HEK293 (cell line): ENCODE results near the gene PHEX.

Source experiments
- CTCF ChIA-PET: fragments of 350-600 bp; formaldehyde crosslinking; extraction: SDS; loops from one replicate; lab custom pipeline; 2021; ENCODE audit warnings: antibody characterized with exemption; lab: Yijun Ruan, JAX
- POLR2A ChIA-PET: fragments of 300-600 bp; formaldehyde crosslinking; extraction: SDS; loops from one replicate; lab custom pipeline; 2020; ENCODE audit warnings: antibody characterized with exemption, inconsistent platforms; lab: Yijun Ruan, JAX
- H3K27ac ChIP-seq: fragments of 200-500 bp; sonication (Bioruptor generic); 2 replicates; pipeline ENCODE4 v1.5.1; 2014; ENCODE audit warnings: low read depth, low read length, control low read depth, inconsistent platforms; ENCODE audit errors: extremely low read depth
- H3K36me3 ChIP-seq, 2 experiments: fragments of 200-500 bp in 1 of 2; sonication (Bioruptor generic) in 1 of 2; 1 replicate in 1 of 2; 2 replicates in 1 of 2; pipeline ENCODE4 v1.5.1; 2014 to 2017; ENCODE audit warnings: inconsistent platforms in 2 of 2, low read length in 2 of 2; ENCODE audit not compliant: control insufficient read depth in 2 of 2, insufficient read depth in 1 of 2
- H3K4me1 ChIP-seq: fragments of 200-500 bp; sonication (Bioruptor generic); 2 replicates; pipeline ENCODE4 v1.5.1; 2014; ENCODE audit warnings: mild to moderate bottlenecking, low read length, inconsistent platforms; ENCODE audit not compliant: control insufficient read depth, insufficient read depth
- H3K4me3 ChIP-seq: 2 replicates; pipeline ENCODE4 v1.5.1; 2011; ENCODE audit warnings: low read depth, mild to moderate bottlenecking, control low read depth, low read length, moderate library complexity
- H3K9me3 ChIP-seq: fragments of 200-500 bp; sonication (Bioruptor generic); 2 replicates; pipeline ENCODE4 v1.5.1; 2014; ENCODE audit warnings: low read depth, low read length, inconsistent platforms; ENCODE audit not compliant: control insufficient read depth, insufficient read depth
- AEBP2 ChIP-seq: fragments of 450-650 bp; formaldehyde crosslinking; IDR thresholded peaks from 2 replicates; pipeline ENCODE4 v1.5.1; 2016; ENCODE audit warnings: missing biosample characterization, missing genetic modification characterization, borderline replicate concordance
- FEZF1 ChIP-seq: fragments of 450-650 bp; formaldehyde crosslinking; IDR thresholded peaks from 2 replicates; pipeline ENCODE4 v1.5.1; 2016; ENCODE audit warnings: missing biosample characterization, missing genetic modification characterization
- HOXA7 ChIP-seq: sonication (generic); formaldehyde crosslinking; IDR thresholded peaks from 2 replicates; pipeline ENCODE4 v1.8.1; 2022; ENCODE audit warnings: missing genetic modification reagents, borderline replicate concordance
- KLF8 ChIP-seq: fragments of 450-650 bp; formaldehyde crosslinking; IDR thresholded peaks from 2 replicates; pipeline ENCODE4 v1.5.1; 2016; ENCODE audit warnings: missing biosample characterization, missing genetic modification characterization
- MEIS1 ChIP-seq: sonication (generic); formaldehyde crosslinking; IDR thresholded peaks from 2 replicates; pipeline ENCODE4 v1.8.1; 2022; ENCODE audit warnings: missing genetic modification reagents, mild to moderate bottlenecking, borderline replicate concordance
- OSR2 ChIP-seq: fragments of 450-650 bp; formaldehyde crosslinking; IDR thresholded peaks from 2 replicates; pipeline ENCODE4 v1.5.1; 2016; ENCODE audit warnings: missing biosample characterization, missing genetic modification characterization
- TRIM28 ChIP-seq: IDR thresholded peaks from 2 replicates; pipeline ENCODE4 v1.6.1; 2011; ENCODE audit warnings: low read length, control low read depth, borderline replicate concordance
- TSHZ1 ChIP-seq: fragments of 450-650 bp; formaldehyde crosslinking; IDR thresholded peaks from 2 replicates; pipeline ENCODE4 v1.5.1; 2016; ENCODE audit warnings: missing biosample characterization, missing genetic modification characterization, borderline replicate concordance
- ZBTB10 ChIP-seq: fragments of 450-650 bp; formaldehyde crosslinking; IDR thresholded peaks from 2 replicates; pipeline ENCODE4 v1.5.1; 2016; ENCODE audit warnings: missing biosample characterization, missing genetic modification characterization
- ZBTB7A ChIP-seq: fragments of 450-650 bp; formaldehyde crosslinking; IDR thresholded peaks from 2 replicates; pipeline ENCODE4 v1.5.1; 2016; ENCODE audit warnings: low read depth, missing biosample characterization, missing genetic modification characterization
- ZNF324 ChIP-seq: fragments of 450-650 bp; formaldehyde crosslinking; IDR thresholded peaks from 2 replicates; pipeline ENCODE4 v1.5.1; 2016; ENCODE audit warnings: missing biosample characterization, missing genetic modification characterization
- ZNF529 ChIP-seq: fragments of 450-650 bp; formaldehyde crosslinking; IDR thresholded peaks from 2 replicates; pipeline ENCODE4 v1.5.1; 2017; ENCODE audit warnings: missing genetic modification characterization, missing biosample characterization; ENCODE audit not compliant: insufficient replicate concordance
- ZNF530 ChIP-seq: fragments of 450-650 bp; formaldehyde crosslinking; IDR thresholded peaks from 2 replicates; pipeline ENCODE4 v1.5.1; 2016; ENCODE audit warnings: low read depth, missing biosample characterization, missing genetic modification characterization
- ZNF585B ChIP-seq: fragments of 450-650 bp; formaldehyde crosslinking; IDR thresholded peaks from 2 replicates; pipeline ENCODE4 v1.5.1; 2016; ENCODE audit warnings: missing biosample characterization, missing genetic modification characterization
- ZNF600 ChIP-seq: fragments of 450-650 bp; formaldehyde crosslinking; IDR thresholded peaks from 2 replicates; pipeline ENCODE4 v1.5.1; 2016; ENCODE audit warnings: missing biosample characterization, missing genetic modification characterization
- ZNF626 ChIP-seq: fragments of 450-650 bp; sonication (Bioruptor Pico); formaldehyde crosslinking; IDR thresholded peaks from 2 replicates; pipeline ENCODE4 v1.5.1; 2018; ENCODE audit warnings: missing biosample characterization, missing genetic modification characterization, inconsistent platforms
- ZNF629 ChIP-seq: fragments of 450-650 bp; formaldehyde crosslinking; IDR thresholded peaks from 2 replicates; pipeline ENCODE4 v1.5.1; 2017; ENCODE audit warnings: missing biosample characterization, missing genetic modification characterization
- ZNF660 ChIP-seq: fragments of 450-650 bp; IDR thresholded peaks from 2 replicates; pipeline ENCODE4 v1.5.1; 2018; ENCODE audit warnings: missing biosample characterization, mild to moderate bottlenecking, missing genetic modification characterization
- ZNF792 ChIP-seq: fragments of 450-650 bp; formaldehyde crosslinking; IDR thresholded peaks from 2 replicates; pipeline ENCODE4 v1.5.1; 2016; ENCODE audit warnings: missing biosample characterization, missing genetic modification characterization
- ZSCAN16 ChIP-seq: fragments of 450-650 bp; formaldehyde crosslinking; IDR thresholded peaks from 2 replicates; pipeline ENCODE4 v1.5.1; 2016; ENCODE audit warnings: missing biosample characterization, missing genetic modification characterization
- ZXDB ChIP-seq: fragments of 450-650 bp; formaldehyde crosslinking; IDR thresholded peaks from 2 replicates; pipeline ENCODE4 v1.5.1; 2016; ENCODE audit warnings: missing biosample characterization, missing genetic modification characterization
- TF ChIP-seq, protein P1 (sequence below): fragments of 450-650 bp; formaldehyde crosslinking; IDR thresholded peaks from 2 replicates; pipeline ENCODE4 v1.5.1; 2016; ENCODE audit warnings: missing biosample characterization, missing genetic modification characterization

PHEX gene

GRCh38 chrX:22095856-22096255, 63.7 kb downstream of the PHEX start:
- POLR2A ChIA-PET: no interaction called here
- no peak for TF ChIP-seq ZXDB (tag by site-specific recombination)
- TF ChIP-seq ZBTB7A (tag by site-specific recombination): no peak
- TF ChIP-seq, protein P1, sequence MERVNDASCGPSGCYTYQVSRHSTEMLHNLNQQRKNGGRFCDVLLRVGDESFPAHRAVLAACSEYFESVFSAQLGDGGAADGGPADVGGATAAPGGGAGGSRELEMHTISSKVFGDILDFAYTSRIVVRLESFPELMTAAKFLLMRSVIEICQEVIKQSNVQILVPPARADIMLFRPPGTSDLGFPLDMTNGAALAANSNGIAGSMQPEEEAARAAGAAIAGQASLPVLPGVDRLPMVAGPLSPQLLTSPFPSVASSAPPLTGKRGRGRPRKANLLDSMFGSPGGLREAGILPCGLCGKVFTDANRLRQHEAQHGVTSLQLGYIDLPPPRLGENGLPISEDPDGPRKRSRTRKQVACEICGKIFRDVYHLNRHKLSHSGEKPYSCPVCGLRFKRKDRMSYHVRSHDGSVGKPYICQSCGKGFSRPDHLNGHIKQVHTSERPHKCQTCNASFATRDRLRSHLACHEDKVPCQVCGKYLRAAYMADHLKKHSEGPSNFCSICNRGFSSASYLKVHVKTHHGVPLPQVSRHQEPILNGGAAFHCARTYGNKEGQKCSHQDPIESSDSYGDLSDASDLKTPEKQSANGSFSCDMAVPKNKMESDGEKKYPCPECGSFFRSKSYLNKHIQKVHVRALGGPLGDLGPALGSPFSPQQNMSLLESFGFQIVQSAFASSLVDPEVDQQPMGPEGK (tag by site-specific recombination): no peak
- TF ChIP-seq ZBTB10 (tag by site-specific recombination): no peak
- no peak for TF ChIP-seq HOXA7 (CRISPR knock-in tag)
- no peak for TF ChIP-seq ZNF626 (tag by site-specific recombination)
- no peak for TF ChIP-seq ZSCAN16 (tag by site-specific recombination)
- no peak for TF ChIP-seq ZNF530 (tag by site-specific recombination)
- no peak for TF ChIP-seq ZNF792 (tag by site-specific recombination)
- TF ChIP-seq ZNF529 (tag by site-specific recombination): no peak
- TF ChIP-seq ZNF660 (tag by site-specific recombination): no peak
- no peaks in the 10 kb centered on the region for H3K36me3 ChIP-seq
- no peaks in the 10 kb centered on the region for H3K9me3 ChIP-seq
- CTCF ChIA-PET: interaction anchor here (0.5 to 4.2 kb wide), 2 partner anchors 14 to 1566 kb away, joined by 3 to 24 read pairs; no protein-coding TSS in a partner anchor
- H3K27ac ChIP-seq: peak overlapping the region; percentile 60; the same call in 1 of the 2 replicates
- H3K4me1 ChIP-seq: peaks cover 4% of the 10 kb centered on the region; the same call in 1 of the 2 replicates
- H3K4me3 ChIP-seq: no peak overlapping the region

DNA sequence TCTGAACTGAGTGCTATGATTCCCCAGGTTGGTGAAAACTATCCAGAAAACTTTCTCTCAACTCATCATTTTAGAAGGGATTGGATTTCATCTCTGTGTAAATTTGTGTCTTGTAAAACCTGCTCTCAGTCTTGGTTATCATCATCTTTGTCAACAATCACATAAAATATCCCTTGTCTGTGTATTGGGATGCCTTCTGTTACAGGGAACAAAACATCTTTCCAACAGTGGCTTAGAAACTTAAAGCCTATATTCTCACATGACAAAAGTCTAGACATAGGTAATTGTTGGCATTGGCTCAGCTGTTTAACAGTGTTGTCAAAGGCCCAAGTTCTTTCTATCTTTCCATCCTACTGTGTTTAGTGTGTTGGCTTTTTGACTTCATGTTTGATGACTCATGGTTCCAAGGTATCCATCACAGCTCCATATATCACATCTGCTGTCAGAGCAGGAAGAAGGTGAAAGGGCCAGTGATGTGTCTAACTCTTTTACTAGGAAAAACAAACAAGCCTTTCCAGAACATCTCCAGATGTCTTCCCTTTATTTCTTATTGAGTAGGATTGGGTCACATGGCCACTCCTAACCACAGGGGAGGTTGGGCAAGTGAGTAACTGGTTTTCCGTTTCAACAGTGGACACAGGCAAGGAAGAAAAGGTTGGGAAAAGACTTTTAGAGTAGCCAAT, 65.0 kb downstream of the PHEX start:
- Histone ChIP-seq H3K27ac (peak overlapping the region; percentile 60), H3K36me3 (no peaks in the 10 kb centered on the region), H3K4me3 (no peak overlapping the region), H3K9me3 (no peaks in the 10 kb centered on the region), H3K4me1 (peaks cover 4% of the 10 kb centered on the region; the same call in 1 of the 2 replicates)
- ChIA-PET CTCF (no interaction called here), POLR2A (interaction anchor here (1.0 kb wide), 1 partner anchor 38 kb away, joined by 4 read pairs; no protein-coding TSS in a partner anchor)
- TF ChIP-seq ZNF629 (tag by site-specific recombination): peak; percentile 56; the same call in 1 of the 2 replicates
- no peak for TF ChIP-seq TSHZ1 (tag by site-specific recombination)
- 0 out of 2 replicates have a peak, but pooled peaks have one; percentile 33 for TF ChIP-seq ZNF600
- peak; percentile 86 for TF ChIP-seq KLF8 (tag by site-specific recombination)
- no peak for TF ChIP-seq ZNF585B (tag by site-specific recombination)
- peak; percentile 62 for TF ChIP-seq FEZF1 (tag by site-specific recombination)
- TF ChIP-seq ZNF324: no peak
- no peak for TF ChIP-seq OSR2 (tag by site-specific recombination)
- no peak for TF ChIP-seq AEBP2 (tag by site-specific recombination)
- TF ChIP-seq MEIS1: peak; percentile 91
- peak; percentile 91; the same call in 1 of the 2 replicates for TF ChIP-seq TRIM28
